ENCODE data around the gene GRM7. TPM values are rescaled to one million over a fixed set of nuclear protein-coding genes. Genes with fewer than 3 reads are reported as not detected.

GRM7 gene
- total and polyA plus RNA-seq, 9 of the 15 experiments (the other 6 are each of a cell fraction or from before 2014, with no cell fraction given), result not detected

DNA sequence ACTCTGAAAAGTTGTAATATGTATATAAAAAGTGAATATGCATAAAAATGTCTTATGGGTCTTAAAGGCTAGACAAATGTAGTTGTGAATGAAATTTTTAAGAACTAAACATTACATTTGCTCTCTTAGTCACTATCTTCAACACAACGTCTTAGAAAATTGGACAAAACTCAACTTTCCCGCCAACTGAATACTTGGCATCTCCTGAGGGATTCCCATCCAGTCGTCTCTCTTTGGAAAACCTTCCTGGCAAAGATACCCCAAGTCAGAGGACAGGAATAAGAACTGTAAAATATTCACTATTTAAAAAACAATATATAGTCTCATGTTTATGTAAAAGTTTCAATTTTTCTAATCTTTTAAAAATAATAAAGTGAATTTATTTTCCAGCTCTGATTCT, 354.8 kb downstream of the GRM7 start:
- intact Hi-C loops (cut with micrococcal nuclease), result no loop called here
- H2AFZ ChIP-seq (ENCODE audit: low read depth, low read length), result no peak overlapping the region
- H3K4me2 ChIP-seq (ENCODE audit: insufficient read depth, low read length), result no peak overlapping the region
- 0% methylated on average over 3 of the region's 3 CpGs for WGBS (ENCODE audit: insufficient coverage, low coverage, missing lambda C conversion rate)
- BruUV-seq (replicated peaks), result no TSS peak
- ATAC-seq, result no peak
- in situ Hi-C loops (cut with MboI), result no loop called here
- no peaks in the 10 kb centered on the region; the same call in 1 of the 2 replicates for H3K9me3 ChIP-seq (replicated peaks; ENCODE audit: control insufficient read depth, insufficient read depth, low read depth, low read length)
- ChIA-PET CTCF (ENCODE audit: low intra/inter-chr PET ratio) (no interaction called here), POLR2A (no interaction called here)
- H3K36me3 ChIP-seq (ENCODE audit: control insufficient read depth, insufficient read depth, low read length), result no peaks in the 10 kb centered on the region
- H4K20me1 ChIP-seq (replicated peaks; ENCODE audit: control insufficient read depth, insufficient read depth, low read length), result no peaks in the 10 kb centered on the region
- no peak for FAIRE-seq
- H3K4me3 ChIP-seq, result no peak overlapping the region
- H3K4me1 ChIP-seq (replicated peaks in 1 of 2; ENCODE audit: control insufficient read depth in 2 of 2, insufficient read depth in 2 of 2, low read length in 2 of 2), result no peaks in the 10 kb centered on the region
- no peak overlapping the region for H3K27ac ChIP-seq (ENCODE audit: extremely low read depth, low read depth, low read length)
- DNase-seq (ENCODE audit: extremely low read depth in 1 of 4, low spot score in 3 of 4), result no peak
- no peaks in the 10 kb centered on the region for H3K9me1 ChIP-seq (ENCODE audit: control insufficient read depth, insufficient read depth, low read length)
- TF ChIP-seq, protein P1, sequence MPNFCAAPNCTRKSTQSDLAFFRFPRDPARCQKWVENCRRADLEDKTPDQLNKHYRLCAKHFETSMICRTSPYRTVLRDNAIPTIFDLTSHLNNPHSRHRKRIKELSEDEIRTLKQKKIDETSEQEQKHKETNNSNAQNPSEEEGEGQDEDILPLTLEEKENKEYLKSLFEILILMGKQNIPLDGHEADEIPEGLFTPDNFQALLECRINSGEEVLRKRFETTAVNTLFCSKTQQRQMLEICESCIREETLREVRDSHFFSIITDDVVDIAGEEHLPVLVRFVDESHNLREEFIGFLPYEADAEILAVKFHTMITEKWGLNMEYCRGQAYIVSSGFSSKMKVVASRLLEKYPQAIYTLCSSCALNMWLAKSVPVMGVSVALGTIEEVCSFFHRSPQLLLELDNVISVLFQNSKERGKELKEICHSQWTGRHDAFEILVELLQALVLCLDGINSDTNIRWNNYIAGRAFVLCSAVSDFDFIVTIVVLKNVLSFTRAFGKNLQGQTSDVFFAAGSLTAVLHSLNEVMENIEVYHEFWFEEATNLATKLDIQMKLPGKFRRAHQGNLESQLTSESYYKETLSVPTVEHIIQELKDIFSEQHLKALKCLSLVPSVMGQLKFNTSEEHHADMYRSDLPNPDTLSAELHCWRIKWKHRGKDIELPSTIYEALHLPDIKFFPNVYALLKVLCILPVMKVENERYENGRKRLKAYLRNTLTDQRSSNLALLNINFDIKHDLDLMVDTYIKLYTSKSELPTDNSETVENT (CRISPR knock-in tag; IDR thresholded peaks at IDR 0.05), result no peak
- TF ChIP-seq RBM17 (IDR thresholded peaks at IDR 0.05; ENCODE audit: borderline replicate concordance, low read depth, low read length) (no peak), ZNF146 (CRISPR knock-in tag; IDR thresholded peaks at IDR 0.05; ENCODE audit: unreplicated experiment) (no peak), ZBTB7A (IDR thresholded peaks at IDR 0.05; ENCODE audit: borderline replicate concordance, control insufficient read depth, low read depth, low read length) (no peak), NR4A1 (CRISPR knock-in tag; IDR thresholded peaks at IDR 0.05) (no peak), NR4A1 (tag; IDR thresholded peaks at IDR 0.05) (no peak), SMC3 (conservative IDR thresholded peaks at IDR 0.05; ENCODE audit: insufficient read depth, low read depth, low read length) (no peak), PTTG1 (tag; IDR thresholded peaks at IDR 0.05; ENCODE audit: low read depth) (no peak)
- TF ChIP-seq, protein P2, sequence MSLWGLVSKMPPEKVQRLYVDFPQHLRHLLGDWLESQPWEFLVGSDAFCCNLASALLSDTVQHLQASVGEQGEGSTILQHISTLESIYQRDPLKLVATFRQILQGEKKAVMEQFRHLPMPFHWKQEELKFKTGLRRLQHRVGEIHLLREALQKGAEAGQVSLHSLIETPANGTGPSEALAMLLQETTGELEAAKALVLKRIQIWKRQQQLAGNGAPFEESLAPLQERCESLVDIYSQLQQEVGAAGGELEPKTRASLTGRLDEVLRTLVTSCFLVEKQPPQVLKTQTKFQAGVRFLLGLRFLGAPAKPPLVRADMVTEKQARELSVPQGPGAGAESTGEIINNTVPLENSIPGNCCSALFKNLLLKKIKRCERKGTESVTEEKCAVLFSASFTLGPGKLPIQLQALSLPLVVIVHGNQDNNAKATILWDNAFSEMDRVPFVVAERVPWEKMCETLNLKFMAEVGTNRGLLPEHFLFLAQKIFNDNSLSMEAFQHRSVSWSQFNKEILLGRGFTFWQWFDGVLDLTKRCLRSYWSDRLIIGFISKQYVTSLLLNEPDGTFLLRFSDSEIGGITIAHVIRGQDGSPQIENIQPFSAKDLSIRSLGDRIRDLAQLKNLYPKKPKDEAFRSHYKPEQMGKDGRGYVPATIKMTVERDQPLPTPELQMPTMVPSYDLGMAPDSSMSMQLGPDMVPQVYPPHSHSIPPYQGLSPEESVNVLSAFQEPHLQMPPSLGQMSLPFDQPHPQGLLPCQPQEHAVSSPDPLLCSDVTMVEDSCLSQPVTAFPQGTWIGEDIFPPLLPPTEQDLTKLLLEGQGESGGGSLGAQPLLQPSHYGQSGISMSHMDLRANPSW (CRISPR knock-in tag; IDR thresholded peaks at IDR 0.05), result no peak
- TF ChIP-seq, protein P3, sequence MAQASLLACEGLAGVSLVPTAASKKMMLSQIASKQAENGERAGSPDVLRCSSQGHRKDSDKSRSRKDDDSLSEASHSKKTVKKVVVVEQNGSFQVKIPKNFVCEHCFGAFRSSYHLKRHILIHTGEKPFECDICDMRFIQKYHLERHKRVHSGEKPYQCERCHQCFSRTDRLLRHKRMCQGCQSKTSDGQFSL (CRISPR knock-in tag; IDR thresholded peaks at IDR 0.05), result no peak
- TF ChIP-seq, protein P3 (tag; IDR thresholded peaks at IDR 0.05), result no peak
- H3K79me2 ChIP-seq (ENCODE audit: control insufficient read depth, insufficient read depth, low read length), result no peaks in the 10 kb centered on the region
- H3K27me3 ChIP-seq (ENCODE audit: control insufficient read depth in 2 of 2, insufficient read depth in 2 of 2, low read length in 2 of 2), result no peaks in the 10 kb centered on the region
- H3K9ac ChIP-seq (ENCODE audit: insufficient read depth in 1 of 2, low read depth in 2 of 2, low read length in 2 of 2), result no peak overlapping the region

Data from K562 (cell line).